Effector memory CD4-positive, alpha-beta T cell (primary cell): ENCODE measurements around the gene KLF9.

ENCODE experiments used
- DNase-seq, 3 donors: peaks; one replicate each; pipeline ENCODE4 v3.0.0-alpha.2; 2020
- H3K27ac ChIP-seq: 2 replicates; pipeline ENCODE4 v1.7.0; 2013; ENCODE audit warnings: mild to moderate bottlenecking, low read length, moderate library complexity; ENCODE audit not compliant: insufficient read depth, poor library complexity, severe bottlenecking
- H3K27me3 ChIP-seq: replicated peaks from 2 replicates; pipeline ENCODE4 v1.7.0; 2013; ENCODE audit warnings: mild to moderate bottlenecking, low read length; ENCODE audit not compliant: insufficient read depth, control insufficient read depth, poor library complexity, severe bottlenecking
- H3K36me3 ChIP-seq: 2 replicates; pipeline ENCODE4 v1.7.0; 2013; ENCODE audit warnings: mild to moderate bottlenecking, low read length, moderate library complexity; ENCODE audit not compliant: control insufficient read depth, insufficient read depth
- H3K4me1 ChIP-seq: 2 replicates; pipeline ENCODE4 v1.7.0; 2013; ENCODE audit warnings: low read length, mild to moderate bottlenecking; ENCODE audit not compliant: control insufficient read depth, insufficient read depth, poor library complexity, severe bottlenecking
- H3K4me3 ChIP-seq: 2 replicates; pipeline ENCODE4 v1.7.0; 2013; ENCODE audit warnings: low read length, low read depth, mild to moderate bottlenecking; ENCODE audit not compliant: insufficient read depth, poor library complexity, severe bottlenecking
- H3K9me3 ChIP-seq: 2 replicates; pipeline ENCODE4 v1.7.0; 2013; ENCODE audit warnings: mild to moderate bottlenecking, low read length, moderate library complexity; ENCODE audit not compliant: control insufficient read depth

Gene KLF9

DNA sequence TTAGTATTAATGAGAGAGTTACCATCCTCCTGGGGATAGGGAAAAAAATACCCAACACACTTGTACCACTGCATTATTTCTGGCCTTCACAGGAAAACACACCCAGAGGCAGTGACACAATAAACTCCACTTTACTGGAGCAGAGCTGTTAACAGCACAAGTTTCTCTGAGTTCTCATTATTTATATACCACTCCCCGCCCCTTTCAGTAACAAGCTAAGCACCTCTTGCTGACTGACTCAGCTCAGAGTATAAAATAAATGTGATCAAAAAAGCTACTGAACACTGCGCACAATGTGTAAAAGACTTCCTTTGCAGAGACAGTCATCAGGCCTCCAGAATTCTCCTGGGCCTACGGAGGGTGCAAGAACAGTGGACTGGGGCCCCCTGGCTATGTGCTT lies 21.6 kb downstream of the KLF9 start:
- DNase-seq, result no peak
- H3K27me3 ChIP-seq, result no peaks in the 10 kb centered on the region
- H3K36me3 ChIP-seq, result no peaks in the 10 kb centered on the region

DNA sequence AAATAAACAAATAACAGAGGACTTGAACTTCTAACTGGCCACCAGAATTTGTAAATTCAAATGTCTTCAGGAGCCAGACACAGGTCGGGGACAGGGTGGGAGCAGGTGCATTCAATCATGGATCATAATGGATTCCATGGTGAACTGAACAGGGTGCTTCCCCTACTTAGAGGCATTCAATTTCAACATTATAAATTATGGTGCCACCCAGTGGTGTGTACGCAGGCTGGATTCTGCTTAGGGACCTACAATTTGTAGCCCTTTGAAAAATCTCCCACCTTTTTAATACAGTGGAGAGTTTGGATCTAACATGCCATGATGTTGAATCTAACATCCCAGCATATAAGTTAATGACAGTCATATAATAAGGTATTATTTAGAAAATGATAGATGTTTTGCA lies 22.3 kb downstream of the KLF9 start:
- Histone ChIP-seq H3K9me3 (no peaks in the 10 kb centered on the region), H3K36me3 (peaks cover 4% of the 10 kb centered on the region), H3K27me3 (no peaks in the 10 kb centered on the region), H3K4me3 (no peak overlapping the region), H3K27ac (no peak overlapping the region), H3K4me1 (peaks cover 25% of the 10 kb centered on the region)
- no peak for DNase-seq

More for the DNA sequence above, 21.6 kb downstream of the KLF9 start:
- Histone ChIP-seq H3K4me3 (no peak overlapping the region), H3K4me1 (peaks cover 31% of the 10 kb centered on the region), H3K27ac (no peak overlapping the region), H3K9me3 (no peaks in the 10 kb centered on the region)

- no peak overlapping the region for H3K4me3 ChIP-seq
Measured at GRCh38 chr9:70390933-70391341, 23.5 kb downstream of the KLF9 start.

GRCh38 chr9:70389621-70390266 lies 24.7 kb downstream of the KLF9 start:
- Histone ChIP-seq H3K4me3 (no peak overlapping the region), H3K27me3 (no peaks in the 10 kb centered on the region), H3K36me3 (peaks cover 8% of the 10 kb centered on the region), H3K4me1 (peaks cover 19% of the 10 kb centered on the region), H3K9me3 (no peaks in the 10 kb centered on the region), H3K27ac (no peak overlapping the region)
- DNase-seq, result no peak

More at GRCh38 chr9:70390933-70391341, 23.5 kb downstream of the KLF9 start:
- Histone ChIP-seq H3K9me3 (no peaks in the 10 kb centered on the region), H3K36me3 (peaks cover 8% of the 10 kb centered on the region), H3K27ac (no peak overlapping the region), H3K4me1 (peaks cover 19% of the 10 kb centered on the region), H3K27me3 (no peaks in the 10 kb centered on the region)
- no peak for DNase-seq

DNA sequence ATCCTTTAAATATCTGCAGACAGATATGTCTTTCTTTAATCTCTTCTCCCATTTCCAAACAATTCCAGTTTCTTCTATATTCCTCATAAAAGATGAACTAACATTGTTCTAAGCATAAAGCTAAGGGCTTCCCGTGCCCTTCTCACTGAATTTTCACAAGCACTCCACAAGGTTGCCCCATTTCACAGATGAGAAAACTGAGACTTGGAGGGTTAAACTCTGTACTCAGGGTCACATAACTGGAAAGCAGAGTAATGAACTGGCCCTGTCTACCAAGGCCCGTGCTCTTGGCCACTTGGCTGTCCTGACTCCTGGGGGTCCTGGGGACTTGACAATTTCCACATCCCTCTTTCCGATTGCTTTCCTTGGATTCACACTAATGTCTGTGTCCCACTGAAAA lies 25.3 kb downstream of the KLF9 start:
- Histone ChIP-seq H3K27ac (no peak overlapping the region), H3K36me3 (peaks cover 11% of the 10 kb centered on the region), H3K27me3 (no peaks in the 10 kb centered on the region), H3K9me3 (no peaks in the 10 kb centered on the region), H3K4me1 (peaks cover 19% of the 10 kb centered on the region), H3K4me3 (no peak overlapping the region)
- no peak for DNase-seq

DNA sequence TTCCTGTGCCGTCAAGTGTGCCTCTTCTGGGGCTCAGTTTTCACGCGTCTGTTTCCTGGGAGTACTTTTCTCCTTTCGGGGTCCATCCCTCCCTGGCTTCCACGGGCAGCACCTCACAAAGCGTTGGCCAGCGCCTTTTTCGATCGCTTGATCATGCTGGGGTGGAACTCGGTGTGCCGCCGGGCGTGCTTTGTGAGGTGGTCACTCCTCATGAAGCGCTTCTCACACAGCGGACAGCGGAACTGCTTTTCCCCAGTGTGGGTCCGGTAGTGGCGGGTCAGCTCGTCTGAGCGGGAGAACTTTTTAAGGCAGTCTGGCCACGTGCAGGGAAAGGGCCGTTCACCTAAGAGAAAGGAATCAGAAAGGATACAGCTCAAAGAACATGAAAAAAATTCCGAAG lies 26.8 kb downstream of the KLF9 start:
- Histone ChIP-seq H3K4me3 (no peak overlapping the region), H3K27me3 (no peaks in the 10 kb centered on the region), H3K36me3 (peaks cover 19% of the 10 kb centered on the region), H3K4me1 (peaks cover 19% of the 10 kb centered on the region), H3K9me3 (no peaks in the 10 kb centered on the region), H3K27ac (no peak overlapping the region)
- no peak for DNase-seq

- Histone ChIP-seq H3K4me3 (no peak overlapping the region), H3K4me1 (peaks cover 3% of the 10 kb centered on the region)
Measured at GRCh38 chr9:70385426-70385825, 29.0 kb downstream of the KLF9 start.

GRCh38 chr9:70382709-70383605 lies 31.5 kb downstream of the KLF9 start:
- no peak for DNase-seq
- no peaks in the 10 kb centered on the region for H3K4me1 ChIP-seq
- no peaks in the 10 kb centered on the region for H3K27me3 ChIP-seq
- no peak overlapping the region for H3K4me3 ChIP-seq
- H3K9me3 ChIP-seq, result no peaks in the 10 kb centered on the region
- no peak overlapping the region for H3K27ac ChIP-seq
- peaks cover 19% of the 10 kb centered on the region for H3K36me3 ChIP-seq

More at GRCh38 chr9:70385426-70385825, 29.0 kb downstream of the KLF9 start:
- no peak for DNase-seq
- H3K9me3 ChIP-seq, result no peaks in the 10 kb centered on the region
- H3K36me3 ChIP-seq, result peaks cover 19% of the 10 kb centered on the region
- no peaks in the 10 kb centered on the region for H3K27me3 ChIP-seq
- no peak overlapping the region for H3K27ac ChIP-seq

DNA sequence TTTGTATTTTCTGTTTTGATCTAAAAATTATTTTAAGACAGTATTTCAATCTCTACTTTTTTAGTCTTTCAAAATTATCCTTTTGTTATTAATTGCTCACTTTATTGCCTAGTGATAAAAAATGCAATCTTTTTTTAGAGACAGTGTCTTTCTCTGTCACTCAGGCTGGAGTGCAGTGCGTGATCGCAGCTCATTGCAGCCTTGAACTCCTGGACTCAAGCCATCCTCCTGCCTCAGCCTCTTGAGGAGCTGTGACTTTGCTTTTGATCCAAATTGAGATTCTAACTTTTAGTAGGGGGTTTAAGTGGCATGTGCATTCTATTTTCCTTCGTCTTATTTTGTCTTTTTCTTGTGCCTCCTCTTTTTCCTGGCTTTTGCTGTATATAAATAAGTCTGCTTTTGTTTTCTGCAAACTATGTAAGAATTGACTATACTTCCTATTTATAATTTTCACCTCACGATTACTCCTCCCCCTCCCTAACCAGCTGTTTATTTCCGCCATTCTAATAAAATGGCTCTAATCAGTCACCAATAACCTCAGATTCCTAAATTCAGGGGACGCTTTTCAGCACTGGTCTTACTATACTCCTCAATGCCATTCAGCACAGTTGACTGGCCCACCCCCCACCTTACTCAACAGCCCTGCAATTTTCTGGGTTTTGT lies 32.3 kb downstream of the KLF9 start:
- no peak for DNase-seq
- H3K27ac ChIP-seq, result no peak overlapping the region
- H3K4me3 ChIP-seq, result no peak overlapping the region
- no peaks in the 10 kb centered on the region for H3K4me1 ChIP-seq
- peaks cover 15% of the 10 kb centered on the region for H3K36me3 ChIP-seq
- no peaks in the 10 kb centered on the region for H3K9me3 ChIP-seq
- no peaks in the 10 kb centered on the region for H3K27me3 ChIP-seq
